ENCODE data around the gene RNF144B.

GRCh38 chr6:18507018-18507415, 119.9 kb downstream of the RNF144B start:
- TF ChIP-seq PML (IDR thresholded peaks at IDR 0.05; ENCODE audit: low read length) (no peak), ZEB2 (IDR thresholded peaks at IDR 0.05) (no peak), EZH2 (IDR thresholded peaks at IDR 0.05; ENCODE audit: borderline replicate concordance, low read depth, low read length) (no peak), CTCF (IDR thresholded peaks at IDR 0.05 in 2 of 3, conservative IDR thresholded peaks at IDR 0.05 in 1 of 3; ENCODE audit: insufficient read depth in 2 of 3, low read depth in 1 of 3, low read length in 3 of 3) (no peak), CREM (IDR thresholded peaks at IDR 0.05; ENCODE audit: low read depth) (no peak), CREB1 (IDR thresholded peaks at IDR 0.05) (no peak), CREB1 (CRISPR knock-in tag; IDR thresholded peaks at IDR 0.05) (no peak), ZNF174 (CRISPR knock-in tag; IDR thresholded peaks at IDR 0.05) (no peak), KLF6 (CRISPR knock-in tag; IDR thresholded peaks at IDR 0.05; ENCODE audit: borderline replicate concordance) (no peak), RCOR1 (IDR thresholded peaks at IDR 0.05; ENCODE audit: borderline replicate concordance in 1 of 2, low read depth in 2 of 2, low read length in 2 of 2) (no peak), ELF1 (tag; IDR thresholded peaks at IDR 0.05) (no peak), ZNF639 (CRISPR knock-in tag; conservative IDR thresholded peaks at IDR 0.05 in 1 of 2, IDR thresholded peaks at IDR 0.05 in 1 of 2) (no peak)

All from K562 (cell line).